ENCODE results near the gene TMEM106A.
"Not testable (repeated sequence)": the region's sequence is repeated elsewhere in the genome, so short reads cannot be mapped to it uniquely, and the experiment has no call there.

Gene TMEM106A

DNA sequence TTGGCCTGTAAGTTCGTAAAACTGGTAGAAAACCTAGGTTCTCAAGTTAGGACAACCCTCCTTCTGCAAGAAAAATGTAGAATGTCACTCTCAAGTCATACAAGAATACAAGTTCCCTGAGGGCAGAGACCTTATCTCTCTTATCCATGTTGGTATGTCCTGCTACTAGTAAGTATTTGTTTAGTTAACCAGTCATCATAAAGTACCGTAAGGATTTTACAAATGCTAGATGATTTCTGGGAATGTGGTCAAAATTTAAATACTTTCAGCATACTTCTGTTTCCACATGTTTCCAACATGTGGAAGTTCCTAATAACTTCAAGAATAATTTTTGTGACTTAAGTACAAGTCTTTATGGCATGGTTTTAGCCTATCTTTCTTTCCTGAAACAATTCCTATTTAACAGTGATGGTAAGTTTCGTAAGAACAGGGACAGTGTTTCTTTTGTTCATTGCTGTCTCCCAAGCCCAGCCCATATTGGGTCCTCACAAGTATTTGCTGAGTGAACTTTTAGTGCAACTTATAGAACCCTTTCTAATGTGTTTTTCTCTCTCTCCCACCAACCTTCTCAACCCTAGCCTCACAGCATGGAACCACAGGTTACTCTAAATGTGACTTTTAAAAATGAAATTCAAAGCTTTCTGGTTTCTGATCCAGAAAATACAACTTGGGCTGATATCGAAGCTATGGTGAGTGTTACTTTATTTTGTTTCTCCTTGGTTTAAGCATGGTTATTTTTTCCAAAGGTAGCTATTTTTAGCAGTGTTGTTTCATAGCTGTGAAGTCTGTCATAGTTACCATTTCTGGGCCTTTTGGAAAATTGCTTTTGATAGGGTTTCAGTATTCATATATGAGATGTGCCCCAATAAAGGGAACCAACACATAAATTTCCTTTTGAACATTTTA lies 36.2 kb upstream of the TMEM106A start:
- no peak for FAIRE-seq
- TF ChIP-seq, protein P1, sequence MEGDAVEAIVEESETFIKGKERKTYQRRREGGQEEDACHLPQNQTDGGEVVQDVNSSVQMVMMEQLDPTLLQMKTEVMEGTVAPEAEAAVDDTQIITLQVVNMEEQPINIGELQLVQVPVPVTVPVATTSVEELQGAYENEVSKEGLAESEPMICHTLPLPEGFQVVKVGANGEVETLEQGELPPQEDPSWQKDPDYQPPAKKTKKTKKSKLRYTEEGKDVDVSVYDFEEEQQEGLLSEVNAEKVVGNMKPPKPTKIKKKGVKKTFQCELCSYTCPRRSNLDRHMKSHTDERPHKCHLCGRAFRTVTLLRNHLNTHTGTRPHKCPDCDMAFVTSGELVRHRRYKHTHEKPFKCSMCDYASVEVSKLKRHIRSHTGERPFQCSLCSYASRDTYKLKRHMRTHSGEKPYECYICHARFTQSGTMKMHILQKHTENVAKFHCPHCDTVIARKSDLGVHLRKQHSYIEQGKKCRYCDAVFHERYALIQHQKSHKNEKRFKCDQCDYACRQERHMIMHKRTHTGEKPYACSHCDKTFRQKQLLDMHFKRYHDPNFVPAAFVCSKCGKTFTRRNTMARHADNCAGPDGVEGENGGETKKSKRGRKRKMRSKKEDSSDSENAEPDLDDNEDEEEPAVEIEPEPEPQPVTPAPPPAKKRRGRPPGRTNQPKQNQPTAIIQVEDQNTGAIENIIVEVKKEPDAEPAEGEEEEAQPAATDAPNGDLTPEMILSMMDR (IDR thresholded peaks at IDR 0.05; ENCODE audit: insufficient read depth, missing control alignments), result no peak

DNA sequence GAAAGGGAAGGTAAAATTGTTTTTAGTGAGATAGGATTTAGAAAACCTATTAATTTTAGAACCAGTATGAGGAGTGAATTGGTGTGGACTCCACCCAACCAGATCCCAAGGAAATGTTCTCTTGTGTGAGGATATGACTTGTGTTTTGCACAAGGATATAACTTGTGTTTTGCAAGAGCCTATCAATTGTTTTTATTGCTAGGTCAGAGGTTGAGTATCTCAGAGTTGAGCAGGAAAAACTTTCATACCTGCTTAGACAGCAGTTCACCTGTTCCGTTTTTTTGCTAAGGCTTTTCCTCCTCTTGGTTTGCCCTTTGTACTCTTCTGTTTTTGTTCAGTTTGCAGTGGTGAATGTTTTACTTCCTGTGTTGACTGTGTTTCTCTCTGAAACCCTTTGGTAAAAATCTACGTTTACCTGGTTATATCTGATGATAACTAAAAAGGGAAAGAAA lies 35.5 kb upstream of the TMEM106A start:
- TF ChIP-seq, protein P1 (IDR thresholded peaks at IDR 0.05; ENCODE audit: insufficient read depth, missing control alignments), result no peak
- FAIRE-seq, result no peak
- DNase-seq (ENCODE audit: insufficient read length, low spot score), result no peak

More for the DNA sequence above, 36.2 kb upstream of the TMEM106A start:
- DNase-seq (ENCODE audit: insufficient read length, low spot score), result no peak

DNA sequence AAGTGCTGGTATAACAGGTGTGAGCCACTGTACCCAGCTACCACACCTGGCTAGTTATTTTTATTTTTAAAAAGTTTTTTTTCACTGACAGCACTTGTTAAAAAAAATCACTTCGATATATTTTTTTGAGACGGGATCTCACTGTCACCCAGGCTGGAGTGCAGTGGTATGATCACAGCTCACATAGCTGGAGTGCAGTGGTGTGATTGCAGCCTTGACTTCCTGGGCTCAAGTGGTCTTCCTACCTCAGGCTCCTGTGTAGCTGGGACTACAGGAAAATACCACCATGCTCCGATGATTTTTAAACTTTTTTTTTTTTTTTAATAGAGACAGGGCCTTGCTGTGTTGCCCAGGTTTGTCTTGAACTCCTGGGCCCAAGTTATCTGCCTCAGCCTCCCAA lies 27.8 kb upstream of the TMEM106A start:
- DNase-seq (ENCODE audit: insufficient read length, low spot score), result no peak
- FAIRE-seq, result no peak
- TF ChIP-seq, protein P1 (IDR thresholded peaks at IDR 0.05; ENCODE audit: insufficient read depth, missing control alignments), result no peak

DNA sequence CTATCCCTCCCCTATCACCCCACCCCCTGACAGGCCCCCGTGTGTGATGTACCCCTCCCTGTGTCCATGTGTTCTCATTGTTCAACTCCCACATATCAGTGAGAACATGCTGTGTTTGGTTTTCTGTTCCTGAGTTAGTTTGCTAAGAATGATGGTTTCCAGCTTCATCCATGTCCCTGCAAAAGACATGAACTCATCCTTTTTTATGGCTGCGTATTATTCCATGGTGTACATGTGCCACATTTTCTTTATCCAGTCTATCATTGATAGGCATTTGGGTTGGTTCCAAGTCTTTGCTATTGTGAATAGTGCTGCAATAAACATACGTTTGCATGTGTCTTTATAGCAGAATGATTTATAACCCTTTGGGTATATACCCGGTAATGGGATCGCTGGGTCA lies 25.0 kb upstream of the TMEM106A start:
- DNase-seq (ENCODE audit: insufficient read length, low spot score); FAIRE-seq: not testable (repeated sequence)

DNA sequence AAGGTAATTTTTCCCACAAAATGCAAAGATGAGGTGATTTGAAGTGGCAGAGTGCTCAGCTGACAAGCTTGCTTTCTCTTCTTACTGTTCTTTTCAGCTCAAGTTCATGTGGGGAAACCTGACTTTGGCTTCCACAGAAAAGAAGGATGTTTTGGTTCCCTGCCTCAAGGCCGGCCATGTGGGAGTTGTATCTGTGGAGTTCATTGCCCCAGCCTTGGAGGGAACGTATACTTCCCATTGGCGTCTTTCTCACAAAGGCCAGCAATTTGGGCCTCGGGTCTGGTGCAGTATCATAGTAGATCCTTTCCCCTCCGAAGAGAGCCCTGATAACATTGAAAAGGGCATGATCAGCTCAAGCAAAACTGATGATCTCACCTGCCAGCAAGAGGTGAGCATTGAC lies 18.4 kb upstream of the TMEM106A start:
- TF ChIP-seq, protein P1 (IDR thresholded peaks at IDR 0.05; ENCODE audit: insufficient read depth, missing control alignments), result no peak
- DNase-seq (ENCODE audit: insufficient read length, low spot score), result no peak
- no peak for FAIRE-seq

DNA sequence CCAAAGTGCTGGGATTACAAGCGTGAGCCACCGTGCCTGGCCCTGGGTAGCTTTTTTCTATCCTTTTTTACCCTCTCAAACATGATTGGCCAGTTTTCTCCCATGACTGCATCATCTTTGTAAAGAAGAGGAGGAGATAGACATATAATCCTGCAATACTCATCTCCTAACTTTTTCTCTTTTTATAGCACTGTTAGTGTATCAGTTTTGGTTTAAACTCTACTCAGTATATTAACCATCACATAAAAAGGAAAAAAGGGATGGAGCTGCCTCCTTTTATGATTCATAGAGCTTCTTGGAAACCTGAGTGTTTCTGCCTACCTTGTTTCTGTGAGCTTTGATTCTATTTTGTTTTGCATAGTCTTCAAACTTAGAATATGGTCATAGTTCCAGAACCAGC lies 12.0 kb upstream of the TMEM106A start:
- DNase-seq (ENCODE audit: insufficient read length, low spot score) (no peak), FAIRE-seq (no peak)
- TF ChIP-seq, protein P1 (IDR thresholded peaks at IDR 0.05; ENCODE audit: insufficient read depth, missing control alignments), result no peak

DNA sequence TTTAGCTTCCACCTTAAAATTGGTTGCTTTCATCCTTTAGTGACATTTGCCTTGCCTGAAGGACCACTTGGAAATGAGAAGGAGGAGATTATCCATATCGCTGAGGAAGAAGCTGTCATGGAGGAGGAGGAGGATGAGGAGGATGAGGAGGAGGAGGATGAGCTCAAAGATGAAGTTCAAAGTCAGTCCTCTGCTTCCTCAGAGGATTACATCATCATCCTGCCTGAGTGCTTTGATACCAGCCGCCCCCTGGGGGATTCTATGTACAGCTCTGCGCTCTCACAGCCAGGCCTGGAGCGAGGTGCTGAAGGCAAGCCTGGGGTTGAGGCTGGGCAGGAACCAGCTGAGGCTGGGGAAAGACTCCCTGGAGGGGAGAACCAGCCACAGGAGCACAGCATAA lies 11.5 kb upstream of the TMEM106A start:
- DNase-seq (ENCODE audit: insufficient read length, low spot score) (no peak), FAIRE-seq (no peak)
- TF ChIP-seq, protein P1 (IDR thresholded peaks at IDR 0.05; ENCODE audit: insufficient read depth, missing control alignments), result no peak

DNA sequence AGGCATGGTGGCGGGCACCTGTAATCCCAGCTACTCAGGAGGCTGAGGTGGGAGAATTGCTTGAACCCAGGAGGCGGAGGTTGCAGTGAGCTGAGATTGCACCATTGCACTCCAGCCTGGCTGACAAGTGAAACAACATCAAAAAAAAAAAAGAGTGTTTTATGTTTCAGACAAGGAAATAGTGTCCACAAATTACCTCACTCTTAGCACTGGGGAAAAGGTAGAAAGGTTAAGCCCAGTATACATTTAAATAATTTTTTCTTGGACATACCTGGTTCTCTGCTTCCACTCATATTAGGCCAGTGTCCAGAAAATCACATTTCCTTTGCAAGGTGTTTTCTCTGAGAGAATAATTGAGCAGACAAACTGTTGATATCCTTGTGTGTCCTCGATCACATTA lies 8.7 kb upstream of the TMEM106A start:
- DNase-seq (ENCODE audit: insufficient read length, low spot score); FAIRE-seq: not testable (repeated sequence)

Data from D721Med (cell line).